ENCODE measurements around the gene NACC2.

The NACC2 gene

DNA sequence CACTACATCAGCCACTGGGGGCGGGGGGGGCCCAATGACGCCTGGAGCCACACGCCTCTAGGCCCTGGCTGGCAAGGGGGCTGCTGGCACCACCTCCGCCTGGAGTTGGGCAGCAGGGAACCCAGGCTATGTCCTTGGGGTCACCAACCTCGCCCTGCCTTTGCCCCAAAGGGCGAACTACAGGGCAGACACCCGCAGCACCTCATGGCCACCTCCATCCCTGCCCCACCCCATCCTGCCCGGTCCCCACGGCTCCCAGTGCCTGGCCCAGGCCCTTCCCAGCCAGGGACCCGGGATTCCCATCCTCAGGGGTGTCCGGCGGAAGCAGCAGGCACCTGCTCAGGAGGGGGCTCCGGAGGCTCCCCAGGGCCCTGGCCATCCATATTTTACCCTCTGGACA, 37.0 kb downstream of the NACC2 start:
- no peak for DNase-seq (ENCODE audit: low read depth in 1 of 2, low spot score in 1 of 2)

DNA sequence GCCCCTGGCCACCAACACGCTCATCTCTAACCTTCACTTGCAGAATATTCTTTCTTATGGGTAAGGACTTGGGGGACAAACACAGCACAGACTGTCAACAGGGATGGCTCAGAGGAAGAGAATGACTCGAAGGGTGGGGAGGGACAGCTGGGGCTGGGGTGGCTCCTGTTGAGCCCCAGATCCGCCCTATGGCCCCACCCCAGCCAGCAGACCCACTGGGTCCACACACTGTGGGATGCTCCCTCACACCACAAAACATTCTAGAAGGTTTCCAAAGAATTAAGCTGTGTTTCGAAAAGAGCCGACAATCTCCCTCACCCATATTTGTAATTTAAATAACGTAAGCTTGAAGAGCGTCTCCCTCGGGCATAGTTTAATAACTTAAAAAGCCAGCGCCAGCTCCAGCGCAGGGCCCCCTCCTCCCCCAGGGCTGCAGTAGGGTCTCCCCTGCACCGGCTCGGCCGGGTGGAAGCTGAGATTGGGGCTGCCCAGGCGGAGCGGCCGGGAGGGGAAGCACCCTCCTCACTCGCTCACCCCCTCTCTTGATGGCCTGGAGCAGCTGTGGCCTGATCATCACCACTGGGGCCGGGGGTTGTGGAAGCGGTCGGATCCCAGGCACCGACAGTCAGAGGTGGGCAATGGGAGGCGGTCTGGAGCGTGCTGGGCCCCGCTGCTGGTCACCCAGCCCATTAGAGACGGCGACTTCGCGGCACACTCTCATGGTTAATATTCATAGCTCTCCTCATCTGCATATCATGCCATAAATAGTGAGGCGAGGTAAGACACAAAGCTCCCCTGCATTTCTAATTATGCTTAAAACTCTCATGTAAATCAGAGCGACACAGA, 37.6 kb downstream of the NACC2 start:
- no peak for DNase-seq (ENCODE audit: low read depth in 1 of 2, low spot score in 1 of 2)

DNA sequence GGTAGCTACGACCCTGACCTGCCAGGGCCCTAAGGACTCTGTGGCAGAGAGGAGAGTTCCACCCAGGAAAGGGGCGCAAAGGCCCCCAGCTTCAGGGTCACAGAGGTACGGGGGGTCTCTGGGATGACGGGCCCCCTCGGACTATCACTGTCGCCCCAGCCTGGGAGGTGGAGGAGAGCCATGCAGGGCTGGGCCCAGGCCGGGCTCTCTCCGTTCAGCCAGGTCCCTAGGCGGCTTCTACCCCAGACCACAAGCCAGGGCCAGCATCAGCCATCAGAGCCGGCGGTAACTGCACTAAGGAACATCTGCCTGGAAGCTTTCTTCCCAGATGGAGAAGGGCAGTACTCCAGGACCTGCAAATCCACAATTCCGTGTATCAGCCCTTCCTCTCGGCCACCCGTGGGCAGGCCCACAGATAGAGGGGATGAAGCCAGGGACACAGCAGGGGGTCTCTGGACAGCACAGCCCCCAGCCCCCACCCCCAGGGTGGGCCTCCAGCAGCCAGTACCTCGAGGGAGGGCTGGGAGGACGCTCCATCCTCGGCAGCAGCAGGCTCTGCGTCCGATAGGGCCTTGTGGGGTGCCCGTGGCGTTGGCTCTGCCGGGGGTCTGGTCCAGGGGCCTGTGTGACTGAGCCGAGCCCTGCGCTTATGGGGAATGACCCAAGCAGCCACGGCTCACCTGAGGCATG, 38.4 kb downstream of the NACC2 start:
- DNase-seq (ENCODE audit: low read depth in 1 of 2, low spot score in 1 of 2) = no peak

DNA sequence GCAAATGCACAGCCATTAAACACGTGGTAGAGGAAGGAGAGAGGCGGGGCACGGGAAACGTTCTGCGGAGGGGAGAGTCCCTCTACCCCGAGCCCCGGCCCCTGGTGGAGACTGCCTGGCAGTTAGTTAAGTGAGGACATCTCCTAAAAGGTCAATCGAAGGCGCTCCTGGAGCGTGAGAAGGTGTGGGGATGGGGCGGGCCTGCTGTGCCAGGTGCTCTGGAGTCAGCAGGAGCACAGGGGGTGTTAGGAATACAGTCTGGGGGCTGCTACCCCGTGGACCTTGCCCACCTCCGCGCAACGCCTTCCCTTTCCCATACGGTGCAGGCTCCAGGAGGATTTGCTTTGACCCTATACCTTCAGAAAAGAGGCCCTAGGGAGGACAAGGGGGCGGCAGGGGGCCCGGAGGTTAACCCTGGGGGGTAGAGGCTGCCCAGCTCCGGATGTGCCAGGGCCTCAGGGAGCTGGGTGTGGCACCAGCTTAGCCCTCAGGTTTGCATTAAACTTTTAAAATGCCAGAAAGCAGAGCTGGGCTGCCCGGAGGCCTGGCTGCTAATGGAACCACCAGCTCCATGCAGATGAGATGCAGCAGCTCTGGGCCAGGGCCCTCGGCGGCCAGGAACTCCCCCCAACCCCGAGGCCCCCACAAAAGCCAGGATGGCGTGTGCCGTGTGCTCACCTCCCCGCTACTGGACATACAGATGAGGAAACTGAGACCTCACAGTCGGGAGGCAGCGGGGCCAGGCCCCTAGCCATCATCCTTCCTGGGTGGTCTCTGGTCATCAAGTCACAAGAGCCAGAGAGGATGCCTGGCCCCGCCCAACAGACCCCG, 39.2 kb downstream of the NACC2 start:
- DNase-seq (ENCODE audit: low read depth in 1 of 2, low spot score in 1 of 2) = no peak

DNA sequence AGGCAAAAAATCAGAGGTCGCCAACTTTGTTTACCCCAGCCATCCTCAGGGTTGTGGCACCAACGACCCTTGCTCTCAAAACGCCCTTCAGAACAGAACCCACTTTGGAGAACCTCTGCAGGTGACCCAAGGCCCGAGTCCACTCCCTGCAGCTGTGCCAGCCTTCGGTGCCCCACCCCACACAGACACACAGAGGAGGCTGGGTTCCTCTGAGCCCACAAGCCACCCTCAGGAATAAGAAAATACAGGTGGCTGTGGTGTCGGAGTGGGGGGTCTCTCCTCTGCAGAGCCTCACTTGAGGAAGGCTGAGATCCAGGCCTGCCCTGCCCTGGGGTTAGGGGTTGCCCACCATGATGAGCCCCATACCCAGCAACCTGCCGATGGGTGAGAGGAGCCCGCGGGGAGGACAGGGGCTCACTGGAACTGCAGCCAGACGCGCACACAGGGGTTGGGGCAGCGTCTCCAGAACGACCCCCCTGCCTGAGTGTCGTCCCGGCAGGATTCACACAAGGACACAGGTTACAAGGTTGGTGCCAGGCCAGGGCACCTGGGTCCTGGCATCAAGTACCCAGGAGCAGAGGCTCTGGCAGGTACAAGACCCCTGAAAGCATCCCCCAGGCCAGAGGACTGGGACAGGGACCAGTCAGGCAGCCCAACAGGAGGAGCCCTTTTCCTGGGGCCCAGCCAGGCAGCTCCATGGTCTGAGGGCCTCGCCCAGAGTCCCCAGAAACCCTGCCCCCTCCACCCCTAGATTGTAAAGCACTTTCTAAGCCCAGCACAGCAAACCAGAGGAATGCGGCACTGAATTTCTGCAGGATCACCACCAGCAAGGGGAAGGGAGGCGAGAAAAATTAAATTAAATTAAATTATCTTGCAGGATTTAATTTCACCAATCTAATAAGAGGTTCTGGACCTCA, 40.0 kb downstream of the NACC2 start:
- no peak for DNase-seq (ENCODE audit: low read depth in 1 of 2, low spot score in 1 of 2)

DNA sequence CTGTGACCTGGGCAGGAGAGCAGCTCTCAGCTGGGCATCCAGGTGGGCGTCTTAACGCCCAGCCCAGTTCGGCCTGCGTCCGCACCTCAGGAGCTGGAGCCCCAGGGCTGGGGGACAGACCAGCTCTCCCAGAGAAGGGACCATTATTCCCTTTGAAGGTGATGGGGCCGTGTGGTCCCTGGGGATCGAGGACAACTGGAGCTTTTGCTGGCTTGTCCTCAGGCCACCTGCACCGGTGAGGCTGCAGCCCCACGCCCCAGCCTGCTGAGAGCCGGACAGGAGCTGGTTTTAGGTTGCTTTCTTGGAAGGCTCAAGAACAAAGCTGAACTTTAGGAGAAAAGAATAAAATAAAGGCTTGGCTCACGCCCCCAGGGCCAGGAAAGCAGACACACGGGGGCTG, 40.9 kb downstream of the NACC2 start:
- no peak for DNase-seq (ENCODE audit: low read depth in 1 of 2, low spot score in 1 of 2)

DNA sequence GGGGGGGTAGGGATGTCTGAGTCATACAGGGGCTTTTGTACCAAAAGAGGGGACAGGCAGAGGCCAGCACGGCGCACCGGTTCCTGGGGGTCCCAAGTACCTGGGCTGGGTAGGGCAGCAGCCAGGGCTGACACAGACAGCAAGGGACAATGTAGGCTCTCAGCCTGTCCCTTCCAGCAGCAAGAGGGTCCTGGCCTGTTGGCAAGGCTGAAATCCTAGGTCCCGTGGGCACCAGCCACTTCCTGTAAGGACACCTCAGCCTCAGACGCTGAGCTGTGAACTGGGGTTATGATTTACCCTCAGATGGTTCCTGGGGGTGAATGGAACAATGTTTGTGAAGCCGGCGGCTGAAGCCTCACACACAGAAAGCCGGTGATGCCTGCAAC, 41.3 kb downstream of the NACC2 start:
- DNase-seq (ENCODE audit: low read depth in 1 of 2, low spot score in 1 of 2) = no peak

DNA sequence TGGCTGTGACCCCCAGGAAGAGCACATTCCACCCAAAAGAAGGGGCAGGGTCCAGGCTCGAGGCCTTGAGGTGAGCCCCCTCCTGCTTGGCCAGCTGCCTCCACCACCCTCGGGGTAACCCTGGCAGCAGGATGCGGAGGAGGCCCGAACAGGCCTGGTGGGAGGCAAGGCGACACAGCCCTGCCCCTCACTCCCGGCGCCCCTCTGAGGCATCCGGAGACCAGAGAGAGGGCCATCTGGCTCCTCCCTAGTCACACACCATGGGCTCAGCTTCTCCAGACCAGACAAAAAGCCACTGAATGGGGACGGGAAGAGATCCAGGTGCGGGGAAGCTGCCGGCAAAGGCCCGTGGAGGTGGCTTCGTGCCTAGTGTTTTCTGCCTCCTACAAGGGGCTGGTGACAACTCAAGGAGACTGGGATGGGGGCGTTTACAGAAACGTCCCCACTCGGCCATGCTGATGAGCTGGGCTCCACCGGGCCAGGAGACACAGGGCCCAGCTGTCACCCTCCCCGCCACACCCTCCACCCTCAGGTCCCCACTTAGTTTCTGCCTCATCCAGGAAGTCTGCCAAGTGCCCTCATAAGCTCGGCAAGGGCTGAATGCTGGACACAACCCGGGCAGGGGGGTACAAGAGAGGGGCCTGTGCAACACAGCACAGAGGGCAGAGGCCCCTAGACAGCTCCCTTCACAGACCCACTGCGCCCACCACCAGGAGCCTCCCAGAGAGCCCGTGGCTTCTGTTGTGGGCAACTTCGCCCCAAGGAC, 41.9 kb downstream of the NACC2 start:
- DNase-seq (ENCODE audit: low read depth in 1 of 2, low spot score in 1 of 2) = no peak

DNA sequence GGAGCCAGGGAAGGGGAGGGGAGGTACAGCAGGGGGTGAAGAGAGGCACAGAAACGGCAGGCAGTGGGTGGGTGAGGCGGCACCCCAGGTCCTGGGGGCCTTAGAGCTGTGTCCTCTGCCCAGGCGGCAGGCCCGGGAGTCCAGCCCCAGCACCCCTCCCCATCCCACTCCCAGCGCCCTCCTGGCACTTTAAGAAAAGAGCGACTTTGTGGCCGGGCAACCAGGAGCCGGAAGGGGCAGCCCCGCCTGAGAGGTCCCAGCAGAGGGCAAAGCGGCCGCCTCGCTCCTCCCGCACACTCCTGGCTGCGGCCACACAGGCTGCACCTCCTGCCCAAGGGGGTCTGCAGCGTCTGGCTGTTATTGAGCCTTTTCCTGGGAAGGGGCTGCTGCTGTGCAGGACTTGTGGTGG, 42.6 kb downstream of the NACC2 start:
- DNase-seq (ENCODE audit: low read depth in 1 of 2, low spot score in 1 of 2) = no peak

DNA sequence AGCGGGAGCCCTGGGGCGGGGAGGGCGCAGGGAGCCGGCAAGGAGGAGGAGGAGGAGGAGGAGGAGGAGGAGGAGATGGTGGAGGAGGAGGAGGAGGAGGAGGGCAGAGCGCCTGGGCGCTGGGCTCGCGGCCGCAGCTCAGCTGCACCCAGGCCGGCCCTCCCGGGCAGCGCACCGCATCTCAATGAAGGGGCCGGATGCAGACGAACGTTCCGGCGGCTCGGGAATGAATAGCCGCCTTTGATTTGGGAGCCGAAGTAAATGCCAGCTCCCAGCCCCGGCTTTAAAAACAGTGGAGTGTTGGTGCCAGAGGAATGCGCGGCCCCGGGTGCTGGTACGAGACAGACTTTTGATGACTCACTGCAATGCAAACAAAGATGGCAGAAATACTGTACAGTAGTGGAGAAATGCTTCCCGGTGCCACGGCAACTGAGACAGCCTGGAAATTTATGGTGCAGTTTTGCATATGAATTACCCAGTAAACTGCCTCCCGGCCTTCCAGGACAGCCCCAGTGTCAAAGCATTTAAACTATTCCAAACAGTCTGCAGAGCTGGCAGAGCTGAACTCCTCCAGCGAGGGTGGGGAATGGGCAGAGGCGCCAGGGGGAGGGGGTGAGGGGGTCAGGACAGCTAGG, 43.1 kb downstream of the NACC2 start:
- DNase-seq (ENCODE audit: low read depth in 1 of 2, low spot score in 1 of 2) = no peak

DNA sequence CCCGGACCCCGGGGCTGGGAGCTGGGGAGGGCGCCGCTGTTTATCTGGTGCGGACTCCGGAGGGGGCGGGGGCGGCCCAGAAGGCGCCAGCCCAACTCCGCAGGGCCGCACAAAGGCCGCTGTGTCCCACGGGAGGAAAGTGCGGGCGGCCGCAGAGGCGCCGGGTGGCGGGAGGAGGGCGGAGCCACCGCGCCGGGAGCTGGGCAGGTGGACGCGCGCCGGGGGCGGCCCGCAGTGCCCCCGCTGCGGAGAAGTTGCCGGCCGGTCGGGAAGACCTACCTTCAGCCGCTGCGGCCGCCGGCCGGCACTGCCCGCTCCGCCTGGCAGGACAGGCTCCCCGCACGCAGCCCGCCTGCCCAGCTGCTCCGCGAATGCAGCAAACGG, 43.6 kb downstream of the NACC2 start:
- DNase-seq (ENCODE audit: low read depth in 1 of 2, low spot score in 1 of 2) = no peak

DNA sequence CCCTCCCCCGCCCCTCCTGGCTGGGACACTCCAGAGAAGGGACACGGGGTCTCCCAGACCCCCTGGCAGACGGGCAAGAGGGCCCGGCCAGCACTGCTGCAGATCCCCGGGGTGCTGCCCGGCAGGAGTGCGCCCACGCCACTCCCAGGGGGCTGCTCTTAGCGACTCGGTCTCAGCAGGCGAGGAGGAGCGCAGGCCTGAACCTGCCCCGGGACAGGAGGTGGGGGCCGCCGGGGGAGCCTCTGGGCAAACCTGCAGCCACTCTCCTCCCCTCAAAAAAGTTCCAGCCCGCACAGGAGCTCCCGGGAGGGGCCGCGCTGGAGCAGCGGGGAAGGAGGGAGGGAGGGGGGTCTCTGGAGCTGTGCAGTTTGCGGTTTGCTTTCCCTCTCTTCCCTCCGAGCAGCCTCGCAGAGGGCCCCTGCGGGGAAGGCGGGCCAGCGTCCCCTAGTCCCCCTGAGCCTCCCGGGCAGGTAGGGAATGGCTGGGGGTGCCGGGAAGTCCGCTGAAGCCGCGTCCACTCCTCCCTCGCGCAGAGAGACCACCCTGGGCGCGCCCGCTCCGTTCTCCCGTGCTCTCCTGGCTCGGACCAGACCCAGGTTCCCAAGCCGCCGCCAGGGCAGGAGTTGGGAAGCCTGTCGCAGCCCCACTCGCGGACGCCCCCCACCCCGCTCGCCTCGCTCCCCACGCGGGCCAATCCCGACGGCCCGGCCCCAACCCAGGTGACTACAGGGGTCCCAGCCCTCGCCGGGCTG, 44.2 kb downstream of the NACC2 start:
- DNase-seq (ENCODE audit: low read depth in 1 of 2, low spot score in 1 of 2) = no peak

DNA sequence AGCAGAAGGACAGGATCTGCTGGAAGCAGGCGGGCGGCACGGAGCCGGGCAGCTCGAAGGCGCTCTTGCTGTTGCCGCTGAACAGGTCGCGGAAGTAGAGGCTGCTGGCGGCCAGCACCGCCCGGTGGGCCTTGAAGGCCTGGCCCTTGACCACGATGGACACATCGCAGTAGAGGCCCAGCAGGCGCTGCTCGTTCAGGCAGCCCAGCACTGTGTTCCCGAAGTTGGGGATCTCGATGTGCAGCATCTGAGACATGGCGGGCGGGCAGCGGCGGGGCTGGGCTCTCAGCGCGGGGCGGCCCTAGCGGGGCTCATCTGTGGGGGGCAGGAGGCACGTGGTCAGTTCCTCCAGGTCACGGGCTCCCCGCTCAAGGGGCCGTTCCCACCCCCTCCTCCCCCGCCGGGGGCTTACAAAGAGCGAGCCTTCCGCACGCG, 44.8 kb downstream of the NACC2 start:
- DNase-seq (ENCODE audit: low read depth in 1 of 2, low spot score in 1 of 2) = no peak

DNA sequence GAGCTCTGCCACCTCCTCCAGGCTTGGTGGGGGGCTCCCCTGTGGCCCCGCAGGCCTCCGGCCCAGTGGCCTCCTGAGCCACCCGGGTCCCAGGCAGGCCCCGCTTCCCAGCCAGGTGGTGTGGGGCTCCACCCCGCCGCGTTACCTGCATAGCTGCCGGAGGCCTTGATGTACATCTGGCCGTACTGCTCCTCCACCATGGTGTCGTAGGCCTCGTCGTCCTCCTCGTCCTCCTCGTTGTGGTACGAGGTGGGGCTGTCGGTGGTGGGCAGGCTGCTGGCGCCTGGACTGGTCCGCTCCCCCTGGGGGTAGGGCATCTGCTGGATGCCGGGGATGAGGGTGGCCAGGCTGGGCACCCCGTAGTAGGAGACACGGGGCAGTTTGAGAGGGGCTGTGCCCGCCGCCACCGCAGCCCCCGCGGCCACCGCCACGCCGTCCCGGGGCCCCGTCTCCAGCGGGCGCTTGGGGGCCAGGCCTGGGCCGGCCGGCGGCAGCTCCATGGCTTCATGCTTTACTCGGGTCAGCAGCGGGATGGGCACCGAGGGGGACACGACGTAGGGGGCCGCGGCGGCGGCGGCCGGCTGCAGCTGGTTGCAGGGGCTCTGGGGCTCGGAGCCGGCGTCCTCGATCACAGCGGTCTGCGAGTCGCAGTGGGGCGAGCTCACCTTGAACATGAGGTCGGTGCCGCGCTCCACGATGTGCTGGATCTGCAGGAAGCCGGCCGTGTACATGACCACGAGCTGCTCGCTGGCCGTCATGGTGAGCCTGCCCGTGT, 45.4 kb downstream of the NACC2 start:
- no peak for DNase-seq (ENCODE audit: low read depth in 1 of 2, low spot score in 1 of 2)

DNA sequence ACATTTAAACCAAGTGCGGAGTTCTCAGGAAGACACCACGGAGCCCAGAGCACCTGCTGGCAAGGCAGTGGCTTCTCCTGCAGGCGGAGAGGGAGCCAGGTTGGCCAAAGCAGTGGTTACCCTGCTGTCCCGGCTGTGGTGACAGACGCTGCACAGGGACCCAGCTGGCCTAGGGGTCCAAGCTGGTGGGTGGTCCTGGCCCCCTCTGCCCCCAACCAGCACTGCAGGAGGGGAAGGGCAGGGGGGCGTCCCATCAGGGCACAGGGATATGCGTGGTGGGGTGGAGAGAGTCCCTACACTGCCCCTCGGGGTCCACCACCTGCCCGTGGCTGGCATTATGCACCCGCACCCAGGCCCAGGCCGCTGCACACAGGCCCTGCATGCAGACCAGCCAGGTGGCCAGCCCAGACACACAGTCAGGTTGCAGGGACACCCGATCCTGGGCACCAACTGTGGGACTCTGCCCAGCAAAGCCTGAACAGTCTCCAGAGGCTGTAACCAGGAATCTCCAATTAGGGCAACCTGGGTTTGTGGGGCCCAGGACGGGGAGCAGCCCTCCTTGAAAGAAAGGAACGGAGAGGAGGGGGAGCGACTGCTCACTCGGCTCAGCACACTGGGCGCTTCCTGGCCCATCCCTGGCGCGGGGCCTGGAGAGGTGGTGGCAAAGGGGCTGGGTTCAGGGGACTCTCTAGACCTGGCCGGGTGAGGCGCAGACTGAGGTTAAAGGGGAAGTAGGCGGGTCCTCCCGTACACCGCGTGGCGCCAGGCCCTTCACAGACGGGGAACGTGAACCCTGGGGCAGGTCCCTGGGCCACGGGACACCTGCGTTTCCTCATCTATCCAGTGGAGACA, 46.3 kb downstream of the NACC2 start:
- no peak for DNase-seq (ENCODE audit: low read depth in 1 of 2, low spot score in 1 of 2)

DNA sequence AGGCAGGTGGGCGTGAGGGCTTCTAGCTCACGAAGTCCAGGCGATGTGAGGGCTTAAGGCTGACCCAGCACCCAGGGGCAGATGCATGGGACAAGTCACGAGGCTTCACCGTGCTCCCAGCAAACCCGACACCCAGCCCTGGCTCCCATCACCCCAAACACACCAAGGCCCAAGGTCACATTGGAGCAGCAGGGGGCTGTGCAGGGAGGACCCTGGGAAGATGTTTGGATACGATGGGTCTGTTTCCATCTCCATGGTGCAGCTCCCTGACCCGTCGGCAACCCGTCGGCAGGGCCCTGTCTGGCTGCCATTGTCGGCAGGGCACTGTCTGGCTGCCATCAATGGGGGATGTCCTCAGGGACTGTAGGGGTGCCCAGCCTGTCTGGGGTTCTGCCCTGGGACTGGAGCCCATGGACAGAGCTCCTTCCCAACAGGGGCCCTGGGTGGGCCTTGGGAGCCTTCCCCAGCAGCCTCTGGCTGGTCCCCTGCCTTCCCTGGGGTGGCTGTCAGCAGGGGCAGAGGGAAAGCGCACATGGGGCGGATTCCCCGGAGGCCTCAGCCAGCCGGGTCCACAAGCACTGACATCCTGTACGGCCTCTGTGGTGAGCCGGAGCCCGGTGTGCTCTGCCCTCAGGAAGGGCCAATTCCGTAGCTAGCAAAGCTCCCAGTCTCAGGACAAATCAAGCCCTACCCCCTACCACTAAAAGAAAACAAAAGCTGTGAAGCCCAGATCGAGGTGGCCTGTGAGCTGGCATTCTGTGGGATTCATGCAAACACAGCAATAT, 47.1 kb downstream of the NACC2 start:
- DNase-seq (ENCODE audit: low read depth in 1 of 2, low spot score in 1 of 2) = no peak

All from stimulated activated CD4-positive, alpha-beta T cell treated with anti-CD3 and anti-CD28 coated beads, Interleukin-15, amount 100 ng/mL, for 1 hour (primary cell).